ENCODE data around the gene CYFIP1. TPM values are rescaled to one million over a fixed set of nuclear protein-coding genes. Genes with fewer than 3 reads are reported as not detected.
A peak's percentile ranks its signal among the peaks of the same experiment; 100 is the strongest.

The CYFIP1 gene
- total RNA-seq, 3 donors from 2014 or later, result 139 to 210 (median 143) TPM

GRCh38 chr15:22850055-22850454 is 130.1 kb downstream of the CYFIP1 start:
- Histone ChIP-seq H3K4me1 (ENCODE audit: low read depth) (no peaks in the 10 kb centered on the region), H3K4me3 (no peak overlapping the region), H3K9me3 (no peaks in the 10 kb centered on the region), H3K36me3 (ENCODE audit: low read depth) (no peaks in the 10 kb centered on the region)
- ATAC-seq, result no peak
- TF ChIP-seq, protein P1, sequence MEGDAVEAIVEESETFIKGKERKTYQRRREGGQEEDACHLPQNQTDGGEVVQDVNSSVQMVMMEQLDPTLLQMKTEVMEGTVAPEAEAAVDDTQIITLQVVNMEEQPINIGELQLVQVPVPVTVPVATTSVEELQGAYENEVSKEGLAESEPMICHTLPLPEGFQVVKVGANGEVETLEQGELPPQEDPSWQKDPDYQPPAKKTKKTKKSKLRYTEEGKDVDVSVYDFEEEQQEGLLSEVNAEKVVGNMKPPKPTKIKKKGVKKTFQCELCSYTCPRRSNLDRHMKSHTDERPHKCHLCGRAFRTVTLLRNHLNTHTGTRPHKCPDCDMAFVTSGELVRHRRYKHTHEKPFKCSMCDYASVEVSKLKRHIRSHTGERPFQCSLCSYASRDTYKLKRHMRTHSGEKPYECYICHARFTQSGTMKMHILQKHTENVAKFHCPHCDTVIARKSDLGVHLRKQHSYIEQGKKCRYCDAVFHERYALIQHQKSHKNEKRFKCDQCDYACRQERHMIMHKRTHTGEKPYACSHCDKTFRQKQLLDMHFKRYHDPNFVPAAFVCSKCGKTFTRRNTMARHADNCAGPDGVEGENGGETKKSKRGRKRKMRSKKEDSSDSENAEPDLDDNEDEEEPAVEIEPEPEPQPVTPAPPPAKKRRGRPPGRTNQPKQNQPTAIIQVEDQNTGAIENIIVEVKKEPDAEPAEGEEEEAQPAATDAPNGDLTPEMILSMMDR (IDR thresholded peaks at IDR 0.05), result no peak
- intact Hi-C loops (cut with DNase I, micrococcal nuclease), result loop anchor here in 1 of 2 donors (10.0 kb wide), 1 partner anchor 185 kb away; the partner anchor contains the start of gene TUBGCP5
- no peak for DNase-seq

DNA sequence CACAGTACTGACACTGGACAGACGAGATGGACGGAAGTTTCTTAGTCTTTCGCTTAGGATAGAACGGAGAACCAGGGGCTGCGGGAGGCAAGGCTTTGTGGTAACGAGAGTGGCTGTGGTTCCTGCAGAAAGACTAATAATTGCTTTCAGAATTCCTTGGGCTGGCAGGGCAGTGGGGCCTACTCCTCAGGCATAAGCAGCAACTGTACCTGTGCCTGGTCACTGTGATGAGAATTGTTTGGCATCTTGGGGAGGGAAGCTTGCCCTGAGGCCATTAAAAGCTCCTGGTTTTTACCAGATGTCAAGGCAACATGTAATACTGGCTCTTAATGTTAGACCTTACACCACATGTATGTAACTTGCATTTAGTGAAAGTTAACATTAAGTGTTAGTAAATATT is 134.1 kb downstream of the CYFIP1 start:
- H3K4me1 ChIP-seq (ENCODE audit: low read depth), result peaks cover 3% of the 10 kb centered on the region
- TF ChIP-seq, protein P1 (IDR thresholded peaks at IDR 0.05), result no peak
- no peak for ATAC-seq
- H3K4me3 ChIP-seq, result no peak overlapping the region
- H3K9me3 ChIP-seq, result no peaks in the 10 kb centered on the region
- H3K36me3 ChIP-seq (ENCODE audit: low read depth), result no peaks in the 10 kb centered on the region
- intact Hi-C loops (cut with DNase I, micrococcal nuclease), result no loop called here
- no peak for DNase-seq

GRCh38 chr15:22845289-22845900 is 134.8 kb downstream of the CYFIP1 start:
- intact Hi-C loops (cut with DNase I, micrococcal nuclease), result no loop called here
- H3K36me3 ChIP-seq (ENCODE audit: low read depth), result no peaks in the 10 kb centered on the region
- peaks cover 9% of the 10 kb centered on the region for H3K4me1 ChIP-seq (ENCODE audit: low read depth)
- no peak for DNase-seq
- H3K4me3 ChIP-seq, result no peak overlapping the region
- TF ChIP-seq, protein P1 (IDR thresholded peaks at IDR 0.05), result no peak
- no peaks in the 10 kb centered on the region for H3K9me3 ChIP-seq
- no peak for ATAC-seq

DNA sequence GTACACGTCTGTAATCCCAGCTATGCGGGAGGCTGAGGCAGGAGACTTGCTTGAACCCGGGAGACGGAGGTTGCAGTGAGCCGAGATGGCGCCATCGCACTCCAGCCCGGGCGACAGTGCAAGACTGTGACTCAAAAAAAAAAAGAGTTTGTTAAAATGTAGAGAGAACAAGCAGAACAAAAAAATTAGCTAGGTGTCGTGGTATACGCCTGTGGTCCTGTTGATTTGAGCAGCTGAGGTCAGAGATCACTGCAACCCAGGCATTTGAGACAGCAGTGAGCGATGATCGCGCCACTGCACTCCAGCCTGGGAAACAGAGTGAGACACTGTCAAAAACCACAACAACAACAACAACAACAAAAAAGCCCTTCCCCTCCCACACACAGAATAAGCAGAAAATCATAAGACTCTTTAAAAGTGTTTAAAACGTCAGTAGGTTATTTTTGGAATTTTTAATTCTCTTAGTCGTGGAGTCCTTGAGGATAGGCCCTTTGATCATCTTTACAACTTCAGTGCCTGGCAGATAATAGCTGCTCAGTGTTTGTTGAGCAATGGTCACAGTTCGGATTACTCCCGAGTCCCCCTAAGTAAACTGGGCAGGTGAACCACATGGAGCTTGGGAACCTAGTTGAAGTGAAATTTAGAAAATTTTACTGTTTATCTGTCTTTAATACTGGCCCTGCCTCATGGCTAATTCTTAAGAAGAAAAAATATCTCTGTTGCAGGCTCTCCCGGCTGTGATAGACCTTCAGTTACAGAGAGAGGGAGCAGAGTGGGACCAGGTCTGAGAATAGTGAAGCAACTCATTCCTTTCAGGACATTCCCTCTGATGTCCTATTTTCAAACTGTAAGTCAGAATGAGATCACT is 135.5 kb downstream of the CYFIP1 start:
- intact Hi-C loops (cut with DNase I, micrococcal nuclease), result no loop called here
- TF ChIP-seq, protein P1 (IDR thresholded peaks at IDR 0.05), result no peak
- ATAC-seq, result no peak

DNA sequence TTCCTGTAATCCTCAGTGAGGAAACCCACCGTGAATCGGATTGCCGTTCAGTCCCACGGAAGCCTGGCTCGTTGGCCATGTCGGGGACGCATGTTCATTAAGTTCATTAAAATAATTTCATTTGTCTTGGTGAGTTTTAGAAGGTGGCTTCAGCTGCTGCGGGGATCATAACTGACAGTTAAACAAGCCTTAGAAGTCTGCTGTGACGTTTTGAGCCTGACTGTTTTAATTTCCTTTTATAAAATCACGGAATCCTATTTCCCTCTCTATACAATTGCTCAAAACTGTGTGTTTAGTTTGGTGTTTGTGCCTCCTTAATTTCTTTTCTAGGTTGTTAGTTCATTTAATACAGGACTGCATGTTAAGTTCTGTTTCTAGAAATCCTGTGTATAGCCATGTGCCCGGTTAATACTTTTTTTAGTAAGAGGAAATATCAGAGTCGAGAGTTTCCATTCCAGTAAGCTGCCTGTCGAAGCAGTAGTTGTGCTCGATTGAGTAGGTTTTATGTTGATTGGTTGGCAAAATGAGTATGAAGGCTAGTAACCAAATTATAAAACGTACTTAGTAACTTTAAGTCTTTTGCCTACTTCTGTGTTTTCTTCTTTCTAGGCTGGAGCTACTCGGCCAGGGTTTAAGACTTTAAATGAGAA is 141.0 kb downstream of the CYFIP1 start:
- TF ChIP-seq, protein P1 (IDR thresholded peaks at IDR 0.05), result no peak
- H3K36me3 ChIP-seq (ENCODE audit: low read depth), result peaks cover 5% of the 10 kb centered on the region
- intact Hi-C loops (cut with DNase I, micrococcal nuclease), result no loop called here
- ATAC-seq (no peak), DNase-seq (no peak)
- H3K4me1 ChIP-seq (ENCODE audit: low read depth), result peaks cover 17% of the 10 kb centered on the region
- no peaks in the 10 kb centered on the region for H3K9me3 ChIP-seq
- peak overlapping the region; percentile 74 for H3K4me3 ChIP-seq

More for the DNA sequence above, 135.5 kb downstream of the CYFIP1 start:
- no peaks in the 10 kb centered on the region for H3K36me3 ChIP-seq (ENCODE audit: low read depth)
- peaks cover 16% of the 10 kb centered on the region for H3K4me1 ChIP-seq (ENCODE audit: low read depth)
- no peak for DNase-seq
- no peaks in the 10 kb centered on the region for H3K9me3 ChIP-seq
- H3K4me3 ChIP-seq, result no peak overlapping the region

Data from mucosa of descending colon (tissue), 3 donors.